Measurements from ENCODE around the gene DLGAP1. TPM values are rescaled to one million over a fixed set of nuclear protein-coding genes. Genes with fewer than 3 reads are reported as not detected.

The DLGAP1 gene
- total RNA-seq, 6 experiments from 2014 or later: 0.19 to 1.3 (median 0.62) TPM

DNA sequence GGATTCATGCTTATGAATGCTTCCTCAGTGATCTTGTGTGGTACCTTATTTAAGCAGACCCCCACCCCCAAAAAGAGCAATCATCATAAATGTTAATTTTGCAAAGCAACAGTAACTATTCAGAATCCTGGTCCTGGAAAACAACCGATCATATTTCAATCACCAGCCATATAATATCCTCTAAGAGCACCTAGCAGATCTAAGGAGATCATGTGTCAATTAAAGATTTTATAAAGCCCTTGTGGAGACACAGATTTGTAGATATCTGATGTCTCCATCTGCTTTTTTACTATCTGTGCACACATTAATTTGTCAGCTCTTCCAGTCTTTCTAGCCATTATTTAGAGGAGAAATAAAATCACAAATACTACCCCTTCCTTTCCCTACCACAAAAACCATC lies 581.4 kb downstream of the DLGAP1 start:
- peak overlapping the region; percentile 85 for H3K4me3 Mint-ChIP-seq
- peaks cover 29% of the 10 kb centered on the region for H3K4me1 Mint-ChIP-seq (ENCODE audit: low read depth)
- no peaks in the 10 kb centered on the region for H3K36me3 Mint-ChIP-seq (ENCODE audit: low read depth)
- peak overlapping the region; percentile 51 for H3K27ac Mint-ChIP-seq
- no peak for TF ChIP-seq CTCF (IDR thresholded peaks at IDR 0.05)
- peaks cover 3% of the 10 kb centered on the region; the same call in 1 of the 2 replicates for H3K27me3 Mint-ChIP-seq (ENCODE audit: insufficient read depth)
- DNase-seq: no peak
- no peaks in the 10 kb centered on the region for H3K9me3 Mint-ChIP-seq

GRCh38 chr18:3873211-3873610 lies 581.9 kb downstream of the DLGAP1 start:
- Mint-ChIP-seq H3K36me3 (ENCODE audit: low read depth) (no peaks in the 10 kb centered on the region), H3K4me3 (peak overlapping the region; percentile 85), H3K27ac (no peak overlapping the region), H3K4me1 (ENCODE audit: low read depth) (peaks cover 30% of the 10 kb centered on the region), H3K27me3 (ENCODE audit: insufficient read depth) (peaks cover 3% of the 10 kb centered on the region; the same call in 1 of the 2 replicates), H3K9me3 (no peaks in the 10 kb centered on the region)
- peak; percentile 35; the same call in 1 of the 2 replicates for TF ChIP-seq CTCF (IDR thresholded peaks at IDR 0.05)
- no peak for DNase-seq

DNA sequence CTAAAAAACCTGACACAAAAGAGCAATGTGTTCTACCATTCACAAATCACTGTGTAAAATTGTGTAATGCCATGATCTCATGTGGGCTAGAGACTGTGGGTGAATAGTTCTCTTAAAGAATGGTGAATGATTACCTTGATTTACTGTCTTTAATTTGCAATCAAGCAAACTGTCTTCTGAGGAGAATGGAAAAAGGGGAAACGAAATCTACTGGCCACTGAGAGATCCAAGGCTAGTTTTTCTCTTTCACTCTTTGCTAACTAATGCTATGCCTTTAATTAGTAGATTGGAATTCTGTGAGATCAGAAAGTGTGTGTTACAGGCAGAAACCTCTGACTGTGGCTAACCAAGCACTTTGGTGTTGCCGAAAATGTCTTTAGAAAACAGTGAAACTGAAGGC lies 582.5 kb downstream of the DLGAP1 start:
- H3K4me1 Mint-ChIP-seq (ENCODE audit: low read depth): peaks cover 31% of the 10 kb centered on the region
- no peaks in the 10 kb centered on the region for H3K27me3 Mint-ChIP-seq (ENCODE audit: insufficient read depth)

DNA sequence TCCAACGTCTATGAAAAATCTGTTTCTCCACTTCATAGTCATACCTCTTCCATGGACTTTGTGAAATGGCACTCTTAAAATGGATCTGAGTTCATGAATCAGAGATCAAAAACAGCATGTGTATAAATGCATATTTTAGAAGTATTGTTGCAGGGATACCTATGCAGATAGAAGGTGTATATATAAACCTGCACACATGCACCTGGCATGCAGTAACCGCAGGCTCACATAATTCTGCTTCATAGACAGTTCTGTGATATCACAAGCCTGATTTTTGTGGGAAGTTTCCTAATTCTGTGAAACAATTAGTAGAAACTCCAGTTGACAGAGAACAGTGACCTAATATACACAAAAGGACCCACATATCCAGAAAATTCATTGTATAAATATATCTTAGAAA lies 583.4 kb downstream of the DLGAP1 start:
- no peaks in the 10 kb centered on the region for H3K27me3 Mint-ChIP-seq (ENCODE audit: insufficient read depth)
- H3K4me1 Mint-ChIP-seq (ENCODE audit: low read depth): peaks cover 36% of the 10 kb centered on the region
- no peak overlapping the region for H3K4me3 Mint-ChIP-seq
- no peak for TF ChIP-seq CTCF (IDR thresholded peaks at IDR 0.05)
- no peaks in the 10 kb centered on the region for H3K9me3 Mint-ChIP-seq
- H3K27ac Mint-ChIP-seq: no peak overlapping the region
- no peaks in the 10 kb centered on the region for H3K36me3 Mint-ChIP-seq (ENCODE audit: low read depth)
- no peak for DNase-seq

More for the DNA sequence above, 582.5 kb downstream of the DLGAP1 start:
- no peaks in the 10 kb centered on the region for H3K36me3 Mint-ChIP-seq (ENCODE audit: low read depth)
- no peaks in the 10 kb centered on the region for H3K9me3 Mint-ChIP-seq
- H3K27ac Mint-ChIP-seq: no peak overlapping the region
- DNase-seq: no peak
- TF ChIP-seq CTCF (IDR thresholded peaks at IDR 0.05): no peak
- H3K4me3 Mint-ChIP-seq: peak overlapping the region; percentile 85; the same call in 1 of the 2 replicates

DNA sequence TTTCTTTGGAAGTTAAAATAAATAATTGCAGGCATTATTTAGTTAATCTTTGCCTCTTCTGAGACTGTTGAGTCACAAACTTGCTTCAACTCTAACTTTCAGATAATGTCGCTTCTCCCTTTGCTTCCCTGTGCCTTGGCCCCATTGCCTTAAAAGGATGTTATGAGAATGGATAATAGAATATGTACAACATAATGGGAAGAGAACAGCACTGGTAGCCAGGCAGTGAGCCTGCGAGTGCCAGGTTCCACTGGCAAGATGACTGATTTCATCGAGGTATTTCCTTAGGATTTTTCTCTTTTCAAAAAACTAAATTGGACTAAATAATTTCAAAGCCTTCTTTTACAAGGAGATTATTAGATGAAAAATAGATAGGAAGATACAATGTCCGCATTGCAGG lies 584.2 kb downstream of the DLGAP1 start:
- no peaks in the 10 kb centered on the region for H3K36me3 Mint-ChIP-seq (ENCODE audit: low read depth)
- H3K27me3 Mint-ChIP-seq (ENCODE audit: insufficient read depth): no peaks in the 10 kb centered on the region
- DNase-seq: no peak
- no peak overlapping the region for H3K27ac Mint-ChIP-seq
- no peaks in the 10 kb centered on the region for H3K9me3 Mint-ChIP-seq
- TF ChIP-seq CTCF (IDR thresholded peaks at IDR 0.05): no peak
- peaks cover 36% of the 10 kb centered on the region for H3K4me1 Mint-ChIP-seq (ENCODE audit: low read depth)
- H3K4me3 Mint-ChIP-seq: no peak overlapping the region

DNA sequence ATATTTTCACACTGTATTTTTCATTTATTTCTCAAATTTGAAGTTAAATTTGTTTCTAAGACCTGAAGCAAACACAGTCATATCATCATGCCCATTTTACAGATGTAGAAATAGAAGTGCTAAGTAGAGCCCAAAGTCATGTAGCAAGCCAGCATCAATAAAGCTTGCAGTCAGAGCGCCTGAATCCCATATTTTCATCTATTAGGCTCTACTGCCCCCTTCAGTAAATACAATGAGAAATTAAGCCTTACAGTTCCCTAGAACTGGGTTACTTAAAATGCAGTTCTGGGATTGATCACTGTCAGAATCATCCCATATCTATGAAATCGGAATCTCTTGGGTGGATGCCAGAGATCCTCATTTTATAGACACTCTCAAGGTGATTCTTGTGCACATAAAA lies 585.3 kb downstream of the DLGAP1 start:
- TF ChIP-seq CTCF (IDR thresholded peaks at IDR 0.05): peak; percentile 82
- Mint-ChIP-seq H3K9me3 (no peaks in the 10 kb centered on the region), H3K27me3 (ENCODE audit: insufficient read depth) (no peaks in the 10 kb centered on the region), H3K27ac (no peak overlapping the region), H3K36me3 (ENCODE audit: low read depth) (no peaks in the 10 kb centered on the region), H3K4me1 (ENCODE audit: low read depth) (peaks cover 36% of the 10 kb centered on the region), H3K4me3 (no peak overlapping the region)
- DNase-seq: peak; percentile 64

Measured in HFFc6 (cell line).